Epithelial cell of proximal tubule (primary cell): ENCODE data around the gene PIGU. TPM values are rescaled to one million over a fixed set of nuclear protein-coding genes. Genes with fewer than 3 reads are reported as not detected.

Experiments
- DNase-seq: peaks from one replicate; pipeline ENCODE4 v3.0.0-alpha.2; 2011; ENCODE audit warnings: low read depth
- H3K4me3 ChIP-seq: 2 replicates; pipeline ENCODE4 v1.5.1; 2011; ENCODE audit warnings: low read depth, mild to moderate bottlenecking, low read length
- total RNA-seq: library from RNA; depleted of rRNA; stranded (reverse); fragments of >200 nt; gene quantifications from 2 replicates; pipeline ENCODE4 v1.2.3, GENCODE V29; 2015
- TF ChIP-seq, protein P1 (sequence below): conservative IDR thresholded peaks from 2 replicates; pipeline ENCODE4 v1.5.1; 2012; ENCODE audit warnings: low read depth, mild to moderate bottlenecking, low read length

PIGU gene
- total RNA-seq, 1 donor from 2014 or later = 30.2 TPM

GRCh38 chr20:34577061-34577460 lies 99.8 kb downstream of the PIGU start:
- no peak overlapping the region for H3K4me3 ChIP-seq
- TF ChIP-seq, protein P1, sequence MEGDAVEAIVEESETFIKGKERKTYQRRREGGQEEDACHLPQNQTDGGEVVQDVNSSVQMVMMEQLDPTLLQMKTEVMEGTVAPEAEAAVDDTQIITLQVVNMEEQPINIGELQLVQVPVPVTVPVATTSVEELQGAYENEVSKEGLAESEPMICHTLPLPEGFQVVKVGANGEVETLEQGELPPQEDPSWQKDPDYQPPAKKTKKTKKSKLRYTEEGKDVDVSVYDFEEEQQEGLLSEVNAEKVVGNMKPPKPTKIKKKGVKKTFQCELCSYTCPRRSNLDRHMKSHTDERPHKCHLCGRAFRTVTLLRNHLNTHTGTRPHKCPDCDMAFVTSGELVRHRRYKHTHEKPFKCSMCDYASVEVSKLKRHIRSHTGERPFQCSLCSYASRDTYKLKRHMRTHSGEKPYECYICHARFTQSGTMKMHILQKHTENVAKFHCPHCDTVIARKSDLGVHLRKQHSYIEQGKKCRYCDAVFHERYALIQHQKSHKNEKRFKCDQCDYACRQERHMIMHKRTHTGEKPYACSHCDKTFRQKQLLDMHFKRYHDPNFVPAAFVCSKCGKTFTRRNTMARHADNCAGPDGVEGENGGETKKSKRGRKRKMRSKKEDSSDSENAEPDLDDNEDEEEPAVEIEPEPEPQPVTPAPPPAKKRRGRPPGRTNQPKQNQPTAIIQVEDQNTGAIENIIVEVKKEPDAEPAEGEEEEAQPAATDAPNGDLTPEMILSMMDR = no peak
- no peak for DNase-seq

DNA sequence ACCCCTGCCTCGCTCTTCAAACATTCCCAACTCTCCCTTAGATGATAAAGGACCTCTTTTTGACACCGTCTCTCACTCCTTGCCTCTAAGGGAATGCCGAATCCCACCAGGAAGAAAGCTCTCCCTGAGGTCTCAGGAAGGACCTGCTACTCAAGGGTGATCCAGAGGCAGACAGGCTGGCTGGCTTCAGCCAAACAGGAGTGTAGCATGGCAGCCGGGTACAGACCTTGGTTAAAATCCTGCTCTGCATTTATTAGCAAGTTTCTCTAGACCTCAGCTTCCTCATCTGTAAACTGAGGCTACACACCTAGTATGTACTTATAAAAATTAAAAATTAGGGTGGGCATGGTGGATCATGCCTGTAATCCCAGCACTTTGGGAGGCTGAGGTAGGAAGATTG lies 101.1 kb downstream of the PIGU start:
- TF ChIP-seq, protein P1 = no peak
- DNase-seq = no peak
- H3K4me3 ChIP-seq = no peak overlapping the region

DNA sequence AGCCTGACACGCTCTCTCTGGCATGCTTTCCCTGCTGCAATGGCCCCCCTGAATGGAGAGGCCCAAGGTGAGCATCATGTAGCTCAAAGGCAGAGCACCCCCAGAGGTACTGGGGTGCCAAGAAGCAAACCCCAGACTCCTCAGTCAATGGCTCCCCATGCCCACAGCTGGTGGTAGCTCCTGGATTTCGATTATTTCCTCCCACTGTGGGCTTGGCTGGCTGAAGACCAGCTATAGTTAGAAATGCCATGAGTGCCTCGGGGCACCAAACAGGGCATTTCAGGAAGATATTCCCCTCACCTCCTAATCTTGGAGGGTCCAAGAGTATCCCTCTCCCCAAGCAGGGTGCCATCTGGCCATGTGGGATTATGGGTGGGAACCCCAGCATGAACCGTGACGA lies 101.6 kb downstream of the PIGU start:
- no peak for DNase-seq
- TF ChIP-seq, protein P1 = no peak
- H3K4me3 ChIP-seq = no peak overlapping the region

DNA sequence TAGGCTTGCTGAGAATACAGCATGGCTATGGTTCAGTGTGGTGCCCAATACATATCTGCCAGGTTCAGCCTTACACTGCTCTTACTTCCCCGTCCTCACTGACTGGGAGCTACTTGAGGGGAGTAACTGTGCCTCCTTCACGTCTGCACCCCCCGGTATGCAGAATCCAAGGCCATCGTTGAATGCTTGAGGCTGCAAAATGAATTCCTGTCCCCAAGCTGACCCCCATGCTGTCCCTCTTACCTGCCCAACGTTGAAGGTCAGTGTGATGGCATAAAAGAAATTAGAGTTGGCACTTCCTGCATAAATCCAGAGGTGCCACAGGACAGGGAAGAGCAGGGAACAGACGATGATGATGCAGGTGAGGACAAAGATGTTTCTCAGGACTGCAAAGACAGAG lies 102.0 kb downstream of the PIGU start:
- TF ChIP-seq, protein P1 = no peak
- DNase-seq = no peak
- H3K4me3 ChIP-seq = no peak overlapping the region

GRCh38 chr20:34574426-34574825 lies 102.5 kb downstream of the PIGU start:
- DNase-seq = no peak

DNA sequence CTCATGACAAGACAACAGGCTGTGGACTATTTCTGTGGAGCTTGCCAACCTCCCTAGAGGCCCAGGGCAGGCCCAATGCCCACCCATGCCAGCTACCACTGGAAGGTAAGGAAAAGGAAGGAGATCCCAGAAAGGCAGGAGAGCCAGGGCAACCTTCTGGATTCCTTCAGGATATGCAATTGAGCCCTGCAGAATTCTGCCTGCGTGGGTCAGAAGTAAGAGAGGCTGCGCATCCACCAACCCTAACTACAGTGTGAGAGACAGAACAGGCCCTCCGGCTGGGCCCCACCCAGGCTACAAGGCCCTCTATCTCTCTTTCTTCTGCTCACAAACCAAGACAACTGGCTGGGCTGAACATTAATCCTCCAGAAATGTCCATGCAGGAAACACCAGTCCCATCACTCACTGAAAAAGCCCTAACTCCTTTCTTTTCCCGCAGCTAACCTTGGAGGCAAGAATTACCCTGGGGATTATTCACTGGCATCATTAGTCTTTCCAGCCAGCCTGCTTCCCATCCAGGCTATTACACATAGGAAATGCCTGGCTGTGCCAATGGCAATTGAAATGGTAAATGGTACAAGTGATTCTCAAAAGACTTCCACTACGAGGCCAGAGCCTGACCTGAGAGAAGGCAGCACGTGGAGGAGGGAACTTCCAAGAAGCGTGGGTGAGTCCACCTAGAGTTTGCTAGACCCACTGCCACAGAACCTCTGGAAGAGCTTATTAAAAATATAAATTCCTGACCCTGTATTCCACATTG lies 103.2 kb downstream of the PIGU start:
- no peak overlapping the region for H3K4me3 ChIP-seq
- TF ChIP-seq, protein P1 = no peak
- no peak for DNase-seq

More at GRCh38 chr20:34574426-34574825, 102.5 kb downstream of the PIGU start:
- TF ChIP-seq, protein P1 = no peak
- H3K4me3 ChIP-seq = no peak overlapping the region

DNA sequence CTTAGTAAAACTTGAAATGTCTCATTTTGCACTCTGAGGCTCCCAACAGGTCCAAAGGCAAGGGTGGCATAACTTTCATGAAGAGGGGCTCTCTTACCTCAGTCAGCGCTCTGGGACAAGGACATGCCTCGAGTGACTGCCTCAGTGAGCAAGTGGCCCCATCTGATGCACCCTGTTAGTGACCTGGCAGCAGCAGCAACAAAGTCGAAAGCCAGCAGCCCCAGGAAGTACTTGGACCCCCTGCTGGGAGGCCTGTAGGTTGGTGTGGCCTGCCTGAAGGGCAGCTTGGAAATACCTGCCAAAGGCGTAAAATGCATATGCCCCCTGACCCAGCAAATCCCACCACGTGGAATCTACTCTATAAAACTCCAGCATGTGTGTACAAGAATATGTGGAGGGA lies 105.1 kb downstream of the PIGU start:
- no peak overlapping the region for H3K4me3 ChIP-seq
- TF ChIP-seq, protein P1 = no peak
- DNase-seq = no peak
